Transverse colon (tissue), 4 donors: ENCODE results near the gene LCK.

Source experiments
- POLR2A ChIP-seq: fragments of 450-650 bp; IDR thresholded peaks from one replicate; pipeline ENCODE4 v1.6.1; 2016; ENCODE audit warnings: antibody characterized with exemption, mild to moderate bottlenecking, moderate library complexity
- POLR2AphosphoS5 ChIP-seq, 3 donors: sonication (generic); formaldehyde crosslinking; IDR thresholded peaks; one replicate each; pipeline ENCODE4 v1.6.1; 2016; ENCODE audit warnings: antibody characterized with exemption in 3 of 3
- TF ChIP-seq, protein P1 (sequence below), 5 experiments: fragments of 200-600 bp in 3 of 5; fragments of 450-650 bp in 2 of 5; sonication (generic) in 3 of 5; IDR thresholded peaks; 1 replicate in 2 of 5; 2 replicates in 3 of 5; pipeline ENCODE4 v1.5.1; 2016 to 2017; ENCODE audit warnings: antibody characterized with exemption in 5 of 5, inconsistent platforms in 3 of 5, mild to moderate bottlenecking in 2 of 5, moderate library complexity in 1 of 5

DNA sequence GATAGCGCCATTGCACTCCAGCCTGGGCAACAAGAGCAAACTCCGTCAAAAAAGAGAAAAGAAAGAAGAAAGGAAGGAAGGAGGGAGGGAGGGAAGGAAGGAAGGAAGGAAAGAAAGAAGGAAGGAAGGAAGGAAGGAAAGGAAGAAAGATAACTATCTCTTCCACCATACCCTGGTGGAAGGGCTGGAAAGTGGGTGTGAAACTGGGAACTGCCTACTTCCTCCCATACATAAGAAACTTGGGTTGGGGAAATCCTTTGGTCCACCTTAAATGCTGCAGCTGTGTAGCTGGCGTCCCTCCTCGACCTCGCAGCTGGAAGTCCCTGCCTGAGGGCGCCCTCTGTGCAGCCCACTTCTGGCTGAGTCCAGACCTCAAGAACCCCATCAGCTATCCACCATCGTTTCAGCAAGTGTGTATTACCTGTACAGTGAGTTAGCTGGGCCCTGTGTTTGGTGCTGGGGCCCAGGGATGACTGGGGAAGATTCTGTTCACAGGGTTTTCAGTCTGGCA lies 8.7 kb upstream of the LCK start:
- TF ChIP-seq, protein P1, sequence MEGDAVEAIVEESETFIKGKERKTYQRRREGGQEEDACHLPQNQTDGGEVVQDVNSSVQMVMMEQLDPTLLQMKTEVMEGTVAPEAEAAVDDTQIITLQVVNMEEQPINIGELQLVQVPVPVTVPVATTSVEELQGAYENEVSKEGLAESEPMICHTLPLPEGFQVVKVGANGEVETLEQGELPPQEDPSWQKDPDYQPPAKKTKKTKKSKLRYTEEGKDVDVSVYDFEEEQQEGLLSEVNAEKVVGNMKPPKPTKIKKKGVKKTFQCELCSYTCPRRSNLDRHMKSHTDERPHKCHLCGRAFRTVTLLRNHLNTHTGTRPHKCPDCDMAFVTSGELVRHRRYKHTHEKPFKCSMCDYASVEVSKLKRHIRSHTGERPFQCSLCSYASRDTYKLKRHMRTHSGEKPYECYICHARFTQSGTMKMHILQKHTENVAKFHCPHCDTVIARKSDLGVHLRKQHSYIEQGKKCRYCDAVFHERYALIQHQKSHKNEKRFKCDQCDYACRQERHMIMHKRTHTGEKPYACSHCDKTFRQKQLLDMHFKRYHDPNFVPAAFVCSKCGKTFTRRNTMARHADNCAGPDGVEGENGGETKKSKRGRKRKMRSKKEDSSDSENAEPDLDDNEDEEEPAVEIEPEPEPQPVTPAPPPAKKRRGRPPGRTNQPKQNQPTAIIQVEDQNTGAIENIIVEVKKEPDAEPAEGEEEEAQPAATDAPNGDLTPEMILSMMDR (IDR thresholded peaks at IDR 0.05), result no peak
- TF ChIP-seq POLR2AphosphoS5 (IDR thresholded peaks at IDR 0.05) (no peak), POLR2A (no peak)
